ENCODE measurements around the gene GRAPL.
"Not testable (repeated sequence)": the region's sequence is repeated elsewhere in the genome, so short reads cannot be mapped to it uniquely, and the experiment has no call there.

GRAPL gene

DNA sequence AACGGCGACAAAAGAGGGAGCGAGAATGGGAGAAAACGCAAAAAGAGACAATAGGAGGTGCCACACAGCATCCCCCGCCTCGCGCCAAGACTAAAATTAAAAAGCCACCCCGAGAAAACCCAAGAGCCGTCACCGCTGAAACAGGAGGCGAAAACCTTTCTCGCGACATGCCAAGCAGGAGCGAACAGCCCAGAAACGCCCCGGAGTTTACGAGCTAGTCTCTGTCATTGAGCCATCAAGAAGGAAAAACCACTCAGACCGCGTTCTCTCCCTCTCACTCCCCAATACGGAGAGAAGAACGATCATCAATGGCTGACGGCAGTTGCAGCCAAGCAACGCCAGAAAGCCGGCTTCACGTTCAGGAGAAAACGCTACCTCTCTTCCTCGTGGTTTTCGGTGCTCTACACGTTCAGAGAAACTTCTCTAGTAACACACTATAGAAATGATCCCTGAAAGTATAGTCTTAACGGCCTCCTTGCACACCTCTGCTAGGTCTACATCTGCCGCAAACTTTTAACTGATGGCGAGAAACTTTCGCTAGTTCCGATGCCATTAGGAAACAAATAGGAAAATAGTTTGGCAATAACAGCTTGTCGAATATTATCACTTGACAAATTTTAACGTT is 62.5 kb downstream of the GRAPL start:
- H3K27me3 ChIP-seq (replicated peaks); H3K36me3 ChIP-seq (replicated peaks); H3K4me3 ChIP-seq (ENCODE audit: low read depth, low read length); DNase-seq; H3K27ac ChIP-seq; in situ Hi-C loops (cut with HindIII; ENCODE audit: low pct_ligation_motif_present, low sequenced_read_pairs): not testable (repeated sequence)

DNA sequence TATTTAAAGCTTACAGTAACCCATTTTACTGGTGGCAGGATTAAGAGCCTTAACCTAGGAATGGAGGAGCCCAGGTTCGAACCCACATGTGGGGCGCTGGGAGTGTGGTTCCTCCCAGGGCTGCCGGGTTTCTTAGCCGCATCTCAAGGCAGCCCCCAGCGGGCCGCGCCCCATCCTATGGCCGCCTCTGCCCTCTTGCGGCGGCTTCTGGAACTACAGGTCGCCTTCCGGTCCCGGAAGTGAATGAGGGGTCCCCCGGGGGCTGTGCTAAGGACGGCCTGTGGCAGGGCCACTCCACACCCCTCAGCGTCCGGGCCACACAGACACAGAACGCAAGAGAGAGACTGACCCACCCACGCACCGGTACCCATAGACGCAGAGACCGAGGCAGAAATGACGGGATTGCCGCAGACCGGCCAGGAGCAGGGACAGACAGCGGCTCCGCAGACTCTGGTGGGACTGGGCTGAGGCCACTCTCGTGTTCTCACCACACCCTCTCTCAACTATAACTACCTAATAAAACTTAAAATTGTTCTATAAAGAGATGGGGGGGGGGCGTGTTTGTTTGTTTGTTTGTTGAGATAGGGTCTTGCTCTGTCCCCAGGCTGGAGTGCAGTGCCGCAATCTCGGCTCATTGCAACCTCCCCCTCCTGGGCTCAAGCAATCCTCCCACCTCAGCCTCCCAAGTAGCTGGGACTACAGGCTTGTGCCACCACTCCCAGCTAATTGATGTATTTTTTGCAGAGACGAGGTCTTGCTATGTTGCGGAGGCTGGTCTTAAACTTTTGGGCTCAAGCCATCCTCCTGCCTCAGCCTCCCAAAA is 69.2 kb downstream of the GRAPL start:
- H3K27me3 ChIP-seq (replicated peaks); H3K36me3 ChIP-seq (replicated peaks); in situ Hi-C loops (cut with HindIII; ENCODE audit: low pct_ligation_motif_present, low sequenced_read_pairs); DNase-seq; H3K27ac ChIP-seq; H3K4me3 ChIP-seq (ENCODE audit: low read depth, low read length): not testable (repeated sequence)

DNA sequence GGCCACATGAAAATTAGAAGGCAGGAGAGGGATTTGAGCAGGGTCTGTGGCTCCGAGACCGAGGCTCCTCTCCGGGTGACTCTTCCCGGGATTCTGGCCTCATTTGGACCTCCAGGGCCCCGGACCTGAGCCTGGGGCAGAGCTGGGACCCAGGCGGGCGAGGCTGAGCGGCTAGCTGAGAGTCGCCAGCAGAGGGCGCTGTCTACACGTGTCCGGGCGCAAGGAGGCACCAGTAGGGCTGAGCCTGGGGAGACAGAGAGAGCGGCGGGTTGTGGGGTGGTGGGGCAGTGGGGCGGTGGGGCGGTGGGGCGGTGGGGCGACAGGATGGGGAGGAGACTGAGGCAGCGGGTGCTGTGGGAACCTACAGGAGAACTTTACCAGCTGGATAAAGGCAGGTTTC is 75.1 kb downstream of the GRAPL start:
- H3K36me3 ChIP-seq (replicated peaks); H3K27me3 ChIP-seq (replicated peaks); H3K4me3 ChIP-seq (ENCODE audit: low read depth, low read length); H3K27ac ChIP-seq; DNase-seq; in situ Hi-C loops (cut with HindIII; ENCODE audit: low pct_ligation_motif_present, low sequenced_read_pairs): not testable (repeated sequence)

DNA sequence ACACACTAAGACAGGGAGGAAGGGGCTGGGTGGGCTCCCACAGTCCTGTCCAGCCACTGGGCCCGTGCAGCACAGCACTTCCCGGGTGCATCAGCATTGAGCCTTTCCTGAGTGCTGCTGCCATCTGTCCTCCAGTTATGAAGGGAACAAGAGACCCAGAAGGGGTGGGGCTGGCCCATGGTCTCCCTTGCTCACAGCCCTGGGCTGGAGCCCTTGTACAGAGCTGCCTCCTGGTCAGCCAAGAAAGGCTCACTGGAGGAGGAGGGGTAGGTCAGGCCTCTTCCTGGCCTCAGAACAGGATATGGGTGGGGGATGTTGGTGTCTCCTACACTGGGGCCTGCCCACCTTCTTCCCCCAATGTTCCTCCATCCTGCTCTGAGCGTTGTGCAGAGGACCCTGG is 76.0 kb downstream of the GRAPL start:
- H3K36me3 ChIP-seq (replicated peaks); H3K4me3 ChIP-seq (ENCODE audit: low read depth, low read length); in situ Hi-C loops (cut with HindIII; ENCODE audit: low pct_ligation_motif_present, low sequenced_read_pairs); H3K27me3 ChIP-seq (replicated peaks); H3K27ac ChIP-seq; DNase-seq: not testable (repeated sequence)

Data from brain microvascular endothelial cell (primary cell).